ENCODE measurements around the gene PDZRN3. TPM values are rescaled to one million over a fixed set of nuclear protein-coding genes. Genes with fewer than 3 reads are reported as not detected.
"Not testable (repeated sequence)": the region's sequence is repeated elsewhere in the genome, so short reads cannot be mapped to it uniquely, and the experiment has no call there.

PDZRN3 gene
- total RNA-seq, 1 experiment from 2014 or later, result 5.2 TPM

GRCh38 chr3:73573204-73573603 is 51.5 kb downstream of the PDZRN3 start:
- in situ Hi-C loops (cut with HindIII; ENCODE audit: low pct_unique_long_range_greater_than_20kb, low sequenced_read_pairs), result no loop called here

GRCh38 chr3:73572368-73572767 is 52.4 kb downstream of the PDZRN3 start:
- in situ Hi-C loops (cut with HindIII; ENCODE audit: low pct_unique_long_range_greater_than_20kb, low sequenced_read_pairs), result no loop called here
- no peak for DNase-seq (ENCODE audit: low read depth, low spot score)

More at GRCh38 chr3:73573204-73573603, 51.5 kb downstream of the PDZRN3 start:
- no peak for DNase-seq (ENCODE audit: low read depth, low spot score)

GRCh38 chr3:73571238-73571794 is 53.4 kb downstream of the PDZRN3 start:
- no peak for DNase-seq (ENCODE audit: low read depth, low spot score)
- in situ Hi-C loops (cut with HindIII; ENCODE audit: low pct_unique_long_range_greater_than_20kb, low sequenced_read_pairs), result no loop called here

GRCh38 chr3:73569246-73569760 is 55.4 kb downstream of the PDZRN3 start:
- in situ Hi-C loops (cut with HindIII; ENCODE audit: low pct_unique_long_range_greater_than_20kb, low sequenced_read_pairs), result no loop called here
- no peak for DNase-seq (ENCODE audit: low read depth, low spot score)

GRCh38 chr3:73568371-73568862 is 56.3 kb downstream of the PDZRN3 start:
- DNase-seq (ENCODE audit: low read depth, low spot score), result no peak
- in situ Hi-C loops (cut with HindIII; ENCODE audit: low pct_unique_long_range_greater_than_20kb, low sequenced_read_pairs), result no loop called here

GRCh38 chr3:73565374-73565773 is 59.4 kb downstream of the PDZRN3 start:
- DNase-seq (ENCODE audit: low read depth, low spot score); in situ Hi-C loops (cut with HindIII; ENCODE audit: low pct_unique_long_range_greater_than_20kb, low sequenced_read_pairs): not testable (repeated sequence)

GRCh38 chr3:73563896-73564582 is 60.7 kb downstream of the PDZRN3 start:
- no peak for DNase-seq (ENCODE audit: low read depth, low spot score)
- in situ Hi-C loops (cut with HindIII; ENCODE audit: low pct_unique_long_range_greater_than_20kb, low sequenced_read_pairs), result no loop called here

- in situ Hi-C loops (cut with HindIII; ENCODE audit: low pct_unique_long_range_greater_than_20kb, low sequenced_read_pairs), result no loop called here
- no peak for DNase-seq (ENCODE audit: low read depth, low spot score)
Observed at GRCh38 chr3:73561494-73561893, 63.2 kb downstream of the PDZRN3 start.

- DNase-seq (ENCODE audit: low read depth, low spot score), result no peak
- in situ Hi-C loops (cut with HindIII; ENCODE audit: low pct_unique_long_range_greater_than_20kb, low sequenced_read_pairs), result no loop called here
Observed at GRCh38 chr3:73559749-73560148, 65.0 kb downstream of the PDZRN3 start.

GRCh38 chr3:73558727-73559075 is 66.0 kb downstream of the PDZRN3 start:
- DNase-seq (ENCODE audit: low read depth, low spot score), result no peak
- in situ Hi-C loops (cut with HindIII; ENCODE audit: low pct_unique_long_range_greater_than_20kb, low sequenced_read_pairs), result no loop called here

- in situ Hi-C loops (cut with HindIII; ENCODE audit: low pct_unique_long_range_greater_than_20kb, low sequenced_read_pairs), result no loop called here
- DNase-seq (ENCODE audit: low read depth, low spot score), result no peak
Observed at GRCh38 chr3:73557986-73558726, 66.6 kb downstream of the PDZRN3 start.

GRCh38 chr3:73556520-73557372 is 68.0 kb downstream of the PDZRN3 start:
- no peak for DNase-seq (ENCODE audit: low read depth, low spot score)
- in situ Hi-C loops (cut with HindIII; ENCODE audit: low pct_unique_long_range_greater_than_20kb, low sequenced_read_pairs), result no loop called here

GRCh38 chr3:73555076-73555475 is 69.7 kb downstream of the PDZRN3 start:
- in situ Hi-C loops (cut with HindIII; ENCODE audit: low pct_unique_long_range_greater_than_20kb, low sequenced_read_pairs), result no loop called here
- DNase-seq (ENCODE audit: low read depth, low spot score), result no peak

- in situ Hi-C loops (cut with HindIII; ENCODE audit: low pct_unique_long_range_greater_than_20kb, low sequenced_read_pairs), result no loop called here
- DNase-seq (ENCODE audit: low read depth, low spot score), result no peak
Observed at GRCh38 chr3:73552700-73553099, 72.0 kb downstream of the PDZRN3 start.

GRCh38 chr3:73550032-73550431 is 74.7 kb downstream of the PDZRN3 start:
- DNase-seq (ENCODE audit: low read depth, low spot score), result no peak
- in situ Hi-C loops (cut with HindIII; ENCODE audit: low pct_unique_long_range_greater_than_20kb, low sequenced_read_pairs), result no loop called here

GRCh38 chr3:73549051-73549600 is 75.6 kb downstream of the PDZRN3 start:
- in situ Hi-C loops (cut with HindIII; ENCODE audit: low pct_unique_long_range_greater_than_20kb, low sequenced_read_pairs), result no loop called here
- peak; percentile 29 for DNase-seq (ENCODE audit: low read depth, low spot score)

- DNase-seq (ENCODE audit: low read depth, low spot score), result no peak
- in situ Hi-C loops (cut with HindIII; ENCODE audit: low pct_unique_long_range_greater_than_20kb, low sequenced_read_pairs), result no loop called here
Observed at GRCh38 chr3:73548436-73548835, 76.3 kb downstream of the PDZRN3 start.

All from SK-MEL-5 (cell line).